Osteocyte (in vitro differentiated cells): Measurements from ENCODE around the gene PRKAA2. TPM values are rescaled to one million over a fixed set of nuclear protein-coding genes. Genes with fewer than 3 reads are reported as not detected.

ENCODE experiments used
- DNase-seq: peaks from one replicate; pipeline ENCODE4 v3.0.0; 2021; ENCODE audit warnings: mixed read lengths; ENCODE audit not compliant: unreplicated experiment; ENCODE audit errors: extremely low spot score
- H3K27ac Mint-ChIP-seq: one replicate; pipeline ENCODE4 v1.8.0; 2021; ENCODE audit warnings: mild to moderate bottlenecking, mixed read lengths; ENCODE audit not compliant: unreplicated experiment
- H3K27me3 Mint-ChIP-seq: one replicate; pipeline ENCODE4 v1.8.0; 2021; ENCODE audit warnings: mixed read lengths; ENCODE audit not compliant: unreplicated experiment
- H3K36me3 Mint-ChIP-seq: one replicate; pipeline ENCODE4 v1.8.0; 2021; ENCODE audit warnings: mixed read lengths; ENCODE audit not compliant: unreplicated experiment
- H3K4me1 Mint-ChIP-seq: one replicate; pipeline ENCODE4 v1.8.0; 2021; ENCODE audit warnings: mixed read lengths; ENCODE audit not compliant: unreplicated experiment
- H3K4me3 Mint-ChIP-seq: one replicate; pipeline ENCODE4 v1.8.0; 2021; ENCODE audit warnings: mild to moderate bottlenecking, moderate library complexity, mixed read lengths; ENCODE audit not compliant: unreplicated experiment
- H3K9me3 Mint-ChIP-seq: one replicate; pipeline ENCODE4 v1.8.0; 2021; ENCODE audit warnings: mixed read lengths; ENCODE audit not compliant: unreplicated experiment
- CTCF ChIP-seq: fragments of 200-600 bp; sonication (generic); IDR thresholded peaks from 2 replicates; pipeline ENCODE4 v1.5.0; 2021; ENCODE audit warnings: antibody characterized with exemption, mild to moderate bottlenecking, moderate library complexity
- total RNA-seq: library from RNA; stranded (reverse); gene quantifications from 2 replicates; pipeline ENCODE4 v1.2.1, GENCODE V29; 2021

The PRKAA2 gene
- total RNA-seq, 1 donor from 2014 or later, result 2.0 TPM

GRCh38 chr1:56726706-56727105 lies 81.6 kb downstream of the PRKAA2 start:
- no peak overlapping the region for H3K4me3 Mint-ChIP-seq
- peaks cover 29% of the 10 kb centered on the region for H3K27me3 Mint-ChIP-seq
- no peak overlapping the region for H3K27ac Mint-ChIP-seq
- TF ChIP-seq CTCF, result no peak
- no peaks in the 10 kb centered on the region for H3K36me3 Mint-ChIP-seq
- no peaks in the 10 kb centered on the region for H3K4me1 Mint-ChIP-seq
- DNase-seq, result no peak
- peaks cover 4% of the 10 kb centered on the region for H3K9me3 Mint-ChIP-seq

GRCh38 chr1:56728964-56729363 lies 83.8 kb downstream of the PRKAA2 start:
- TF ChIP-seq CTCF, result no peak
- DNase-seq, result no peak
- Mint-ChIP-seq H3K4me3 (no peak overlapping the region), H3K36me3 (peaks cover 4% of the 10 kb centered on the region), H3K4me1 (no peaks in the 10 kb centered on the region), H3K27me3 (peaks cover 50% of the 10 kb centered on the region), H3K9me3 (peaks cover 11% of the 10 kb centered on the region), H3K27ac (no peak overlapping the region)

- Mint-ChIP-seq H3K27ac (no peak overlapping the region), H3K36me3 (no peaks in the 10 kb centered on the region), H3K9me3 (peaks cover 3% of the 10 kb centered on the region), H3K4me3 (no peak overlapping the region), H3K27me3 (peaks cover 17% of the 10 kb centered on the region), H3K4me1 (no peaks in the 10 kb centered on the region)
- no peak for TF ChIP-seq CTCF
- no peak for DNase-seq
Measured at GRCh38 chr1:56745231-56745630, 100.1 kb downstream of the PRKAA2 start.

- peaks cover 2% of the 10 kb centered on the region for H3K4me1 Mint-ChIP-seq
- no peak overlapping the region for H3K4me3 Mint-ChIP-seq
- H3K36me3 Mint-ChIP-seq, result no peaks in the 10 kb centered on the region
- DNase-seq, result no peak
- H3K27me3 Mint-ChIP-seq, result peaks cover 39% of the 10 kb centered on the region
- no peaks in the 10 kb centered on the region for H3K9me3 Mint-ChIP-seq
- no peak for TF ChIP-seq CTCF
- no peak overlapping the region for H3K27ac Mint-ChIP-seq
Measured at GRCh38 chr1:56754708-56755479, 109.8 kb downstream of the PRKAA2 start.

GRCh38 chr1:56755911-56756310 lies 110.8 kb downstream of the PRKAA2 start:
- no peak for DNase-seq
- no peak for TF ChIP-seq CTCF
- no peaks in the 10 kb centered on the region for H3K9me3 Mint-ChIP-seq
- H3K36me3 Mint-ChIP-seq, result no peaks in the 10 kb centered on the region
- H3K4me1 Mint-ChIP-seq, result peaks cover 2% of the 10 kb centered on the region
- H3K4me3 Mint-ChIP-seq, result no peak overlapping the region
- H3K27me3 Mint-ChIP-seq, result peaks cover 39% of the 10 kb centered on the region
- no peak overlapping the region for H3K27ac Mint-ChIP-seq
